Loucy (cell line): Measurements from ENCODE around the gene TPP2.

Experiments
- H2AFZ ChIP-seq: fragments of 200-600 bp; sonication (generic); 2 replicates; pipeline ENCODE4 v1.6.0; 2016; ENCODE audit warnings: antibody characterized with exemption, mild to moderate bottlenecking, low read length, moderate library complexity
- H3F3A ChIP-seq: fragments of 200-600 bp; 2 replicates; pipeline ENCODE4 v1.6.0; 2016; ENCODE audit warnings: antibody characterized with exemption, low read depth, mild to moderate bottlenecking
- H3K27me3 ChIP-seq: fragments of 200-600 bp; sonication (generic); 2 replicates; pipeline ENCODE4 v1.6.1; 2014; ENCODE audit warnings: low read length, mild to moderate bottlenecking; ENCODE audit not compliant: insufficient read depth, poor library complexity, severe bottlenecking
- H3K36me3 ChIP-seq: fragments of 200-600 bp; sonication (generic); 2 replicates; pipeline ENCODE4 v1.6.1; 2016; ENCODE audit warnings: low read length; ENCODE audit not compliant: insufficient read depth
- H3K4me1 ChIP-seq: fragments of 200-600 bp; sonication (generic); 2 replicates; pipeline ENCODE4 v1.5.1; 2014; ENCODE audit warnings: low read length, mild to moderate bottlenecking; ENCODE audit not compliant: insufficient read depth, poor library complexity, severe bottlenecking
- H3K4me2 ChIP-seq: fragments of 200-600 bp; sonication (generic); 2 replicates; pipeline ENCODE4 v1.6.0; 2014; ENCODE audit warnings: antibody characterized with exemption, low read length, low read depth, mild to moderate bottlenecking; ENCODE audit not compliant: poor library complexity, severe bottlenecking
- H3K4me3 ChIP-seq: fragments of 200-600 bp; sonication (generic); 2 replicates; pipeline ENCODE4 v1.5.1; 2014; ENCODE audit warnings: low read length, mild to moderate bottlenecking, mixed read lengths; ENCODE audit not compliant: poor library complexity, severe bottlenecking
- H3K79me2 ChIP-seq: fragments of 200-600 bp; sonication (generic); 2 replicates; pipeline ENCODE4 v1.6.1; 2014; ENCODE audit warnings: low read length; ENCODE audit not compliant: insufficient read depth
- H3K9ac ChIP-seq: fragments of 200-600 bp; sonication (generic); 2 replicates; pipeline ENCODE4 v1.6.0; 2014; ENCODE audit warnings: mild to moderate bottlenecking, low read depth, low read length, moderate library complexity; ENCODE audit not compliant: poor library complexity, severe bottlenecking
- H3K9me2 ChIP-seq: fragments of 200-600 bp; sonication (generic); replicated peaks from 2 replicates; pipeline ENCODE4 v1.6.1; 2016; ENCODE audit warnings: low read depth, low read length, mixed read lengths
- H3K9me3 ChIP-seq: fragments of 200-600 bp; sonication (generic); 2 replicates; pipeline ENCODE4 v1.6.1; 2014; ENCODE audit warnings: mild to moderate bottlenecking, antibody characterized with exemption, low read length, low read depth; ENCODE audit not compliant: insufficient read depth
- H4K20me1 ChIP-seq: fragments of 200-600 bp; sonication (generic); 2 replicates; pipeline ENCODE4 v1.6.0; 2014; ENCODE audit warnings: antibody characterized with exemption, low read length, mild to moderate bottlenecking; ENCODE audit not compliant: insufficient read depth, poor library complexity, severe bottlenecking
- CTCF ChIP-seq: fragments of 200-600 bp; sonication (generic); conservative IDR thresholded peaks from 2 replicates; pipeline ENCODE4 v1.5.1; 2014; ENCODE audit warnings: mild to moderate bottlenecking, antibody characterized with exemption, low read length
- EZH2phosphoT487 ChIP-seq: fragments of 200-600 bp; IDR thresholded peaks from 2 replicates; pipeline ENCODE4 v1.6.1; 2018; ENCODE audit warnings: antibody characterized with exemption, mild to moderate bottlenecking, moderate library complexity, borderline replicate concordance

The TPP2 gene

GRCh38 chr13:102699504-102699903 lies 102.7 kb downstream of the TPP2 start:
- H3K4me2 ChIP-seq, result no peak overlapping the region
- H3K9me2 ChIP-seq, result no peaks in the 10 kb centered on the region
- H3K79me2 ChIP-seq, result no peaks in the 10 kb centered on the region
- H2AFZ ChIP-seq, result no peak overlapping the region
- H4K20me1 ChIP-seq, result no peaks in the 10 kb centered on the region
- no peaks in the 10 kb centered on the region for H3K27me3 ChIP-seq
- no peaks in the 10 kb centered on the region for H3F3A ChIP-seq
- no peak overlapping the region for H3K4me3 ChIP-seq
- no peak for TF ChIP-seq EZH2phosphoT487
- no peak overlapping the region for H3K9ac ChIP-seq
- H3K36me3 ChIP-seq, result no peaks in the 10 kb centered on the region
- H3K9me3 ChIP-seq, result no peaks in the 10 kb centered on the region
- H3K4me1 ChIP-seq, result no peaks in the 10 kb centered on the region

- Histone ChIP-seq H3F3A (no peaks in the 10 kb centered on the region), H3K79me2 (no peaks in the 10 kb centered on the region), H3K9me3 (no peaks in the 10 kb centered on the region), H3K36me3 (no peaks in the 10 kb centered on the region), H3K9me2 (no peaks in the 10 kb centered on the region), H3K27me3 (no peaks in the 10 kb centered on the region), H3K9ac (no peak overlapping the region), H3K4me1 (no peaks in the 10 kb centered on the region), H2AFZ (no peak overlapping the region), H4K20me1 (no peaks in the 10 kb centered on the region), H3K4me2 (no peak overlapping the region), H3K4me3 (no peak overlapping the region)
- TF ChIP-seq CTCF, result no peak
- TF ChIP-seq EZH2phosphoT487, result no peak
Measured at GRCh38 chr13:102700088-102701031, 103.6 kb downstream of the TPP2 start.

GRCh38 chr13:102701331-102701730 lies 104.5 kb downstream of the TPP2 start:
- H4K20me1 ChIP-seq, result no peaks in the 10 kb centered on the region
- no peaks in the 10 kb centered on the region for H3K79me2 ChIP-seq
- H2AFZ ChIP-seq, result no peak overlapping the region
- no peaks in the 10 kb centered on the region for H3K9me2 ChIP-seq
- no peaks in the 10 kb centered on the region for H3K36me3 ChIP-seq
- no peaks in the 10 kb centered on the region for H3F3A ChIP-seq
- no peak overlapping the region for H3K4me3 ChIP-seq
- H3K9ac ChIP-seq, result no peak overlapping the region
- no peaks in the 10 kb centered on the region for H3K27me3 ChIP-seq
- TF ChIP-seq EZH2phosphoT487, result no peak
- no peak for TF ChIP-seq CTCF
- no peaks in the 10 kb centered on the region for H3K9me3 ChIP-seq
- no peaks in the 10 kb centered on the region for H3K4me1 ChIP-seq
- H3K4me2 ChIP-seq, result no peak overlapping the region
